DND-41 (cell line): ENCODE data around the gene TAF1A.

Source experiments
- CTCF ChIP-seq: IDR thresholded peaks from 2 replicates; pipeline ENCODE4 v1.5.1; 2012; ENCODE audit warnings: borderline replicate concordance, low read length, moderate library complexity, mild to moderate bottlenecking; ENCODE audit not compliant: poor library complexity, severe bottlenecking; ENCODE audit errors: extremely low read depth
- EZH2 ChIP-seq: IDR thresholded peaks from 3 replicates; pipeline ENCODE4 v1.6.1; 2012; ENCODE audit warnings: borderline replicate concordance, low read depth, mild to moderate bottlenecking, moderate library complexity, low read length, inconsistent platforms; ENCODE audit not compliant: severe bottlenecking

- TF ChIP-seq CTCF (no peak), EZH2 (no peak)
These were observed 32.2 kb downstream of the TAF1A start for GRCh38 chr1:222557574-222557973.
